Renal cortex interstitium (tissue), 11 donors: ENCODE results near the gene FOXC2. TPM values are rescaled to one million over a fixed set of nuclear protein-coding genes. Genes with fewer than 3 reads are reported as not detected.

Experiments
- DNase-seq, 11 donors: peaks; one replicate each; pipeline ENCODE4 v3.0.0-alpha.2; 2013; ENCODE audit warnings: low read depth in 9 of 11, low spot score in 4 of 11; ENCODE audit errors: extremely low read depth in 1 of 11
- polyA plus RNA-seq, 3 donors: library from polyadenylated mRNA; unstranded; fragments of 120-200 nt; gene quantifications; one replicate each; pipeline ENCODE4 v1.2.1, GENCODE V29; 2013; ENCODE audit not compliant: insufficient read length in 3 of 3

Gene FOXC2
- polyA plus RNA-seq, 3 donors, result 43.2 to 56.6 (median 46.3) TPM

GRCh38 chr16:86565644-86566511 is 751 bp upstream of the FOXC2 start:
- no peak for DNase-seq

- no peak for DNase-seq
Measured at GRCh38 chr16:86566966-86567700, 504 bp downstream of the FOXC2 start.

GRCh38 chr16:86567701-86568581 is 1.3 kb downstream of the FOXC2 start:
- DNase-seq, result no peak

- no peak for DNase-seq
Measured at GRCh38 chr16:86568677-86569623, 2.3 kb downstream of the FOXC2 start.

- DNase-seq, result no peak
Measured at GRCh38 chr16:86569701-86570447, 3.2 kb downstream of the FOXC2 start.

- no peak for DNase-seq
Measured at GRCh38 chr16:86570558-86571529, 4.2 kb downstream of the FOXC2 start.

GRCh38 chr16:86571530-86571915 is 4.9 kb downstream of the FOXC2 start:
- DNase-seq, result no peak

GRCh38 chr16:86572041-86572521 is 5.5 kb downstream of the FOXC2 start:
- no peak for DNase-seq

GRCh38 chr16:86572606-86573005 is 6.0 kb downstream of the FOXC2 start:
- DNase-seq, result no peak

GRCh38 chr16:86573215-86573614 is 6.6 kb downstream of the FOXC2 start:
- DNase-seq, result no peak

GRCh38 chr16:86573646-86574508 is 7.2 kb downstream of the FOXC2 start:
- DNase-seq, result no peak

GRCh38 chr16:86574646-86575045 is 8.0 kb downstream of the FOXC2 start:
- no peak for DNase-seq

- no peak for DNase-seq
Measured at GRCh38 chr16:86575095-86575685, 8.6 kb downstream of the FOXC2 start.

- peak in 10 of 11 donors; percentile 82 to 94 (median 90) for DNase-seq
Measured at GRCh38 chr16:86575754-86576557, 9.3 kb downstream of the FOXC2 start.
